Bronchial epithelial cell (primary cell): ENCODE measurements around the gene GNB5. TPM values are rescaled to one million over a fixed set of nuclear protein-coding genes. Genes with fewer than 3 reads are reported as not detected.

Source experiments
- DNase-seq: peaks from one replicate; pipeline ENCODE4 v3.0.0-alpha.2; 2010; ENCODE audit warnings: low read depth
- FAIRE-seq: peaks from 2 replicates; lab custom pipeline; 2011; peaks lifted over from hg19 to GRCh38; lab: Jason Lieb, UNC
- H3K27me3 ChIP-seq: 2 replicates; pipeline ENCODE4 v1.5.1; 2011; ENCODE audit warnings: low read length; ENCODE audit not compliant: control insufficient read depth, insufficient read depth
- H3K36me3 ChIP-seq: 2 replicates; pipeline ENCODE4 v1.5.1; 2011; ENCODE audit warnings: low read length; ENCODE audit not compliant: control insufficient read depth, insufficient read depth
- H3K4me3 ChIP-seq: 2 replicates; pipeline ENCODE4 v1.5.1; 2011; ENCODE audit warnings: mild to moderate bottlenecking, low read depth, low read length, control low read depth
- CTCF ChIP-seq: IDR thresholded peaks from 2 replicates; pipeline ENCODE4 v1.5.1; 2011; ENCODE audit warnings: mild to moderate bottlenecking, moderate library complexity, low read length, control low read depth, inconsistent platforms; ENCODE audit not compliant: insufficient read depth, severe bottlenecking
- total RNA-seq: library from RNA; depleted of rRNA; stranded (reverse); fragments of >200 nt; gene quantifications from 2 replicates; pipeline ENCODE4 v1.2.1, GENCODE V29; 2014

GNB5 gene
- total RNA-seq, 1 donor from 2014 or later = 46.1 TPM

- Histone ChIP-seq H3K27me3 (no peaks in the 10 kb centered on the region), H3K36me3 (no peaks in the 10 kb centered on the region), H3K4me3 (no peak overlapping the region)
- DNase-seq = no peak
- no peak for FAIRE-seq
- TF ChIP-seq CTCF = no peak
Observed at GRCh38 chr15:52117549-52117948, 73.6 kb downstream of the GNB5 start.

DNA sequence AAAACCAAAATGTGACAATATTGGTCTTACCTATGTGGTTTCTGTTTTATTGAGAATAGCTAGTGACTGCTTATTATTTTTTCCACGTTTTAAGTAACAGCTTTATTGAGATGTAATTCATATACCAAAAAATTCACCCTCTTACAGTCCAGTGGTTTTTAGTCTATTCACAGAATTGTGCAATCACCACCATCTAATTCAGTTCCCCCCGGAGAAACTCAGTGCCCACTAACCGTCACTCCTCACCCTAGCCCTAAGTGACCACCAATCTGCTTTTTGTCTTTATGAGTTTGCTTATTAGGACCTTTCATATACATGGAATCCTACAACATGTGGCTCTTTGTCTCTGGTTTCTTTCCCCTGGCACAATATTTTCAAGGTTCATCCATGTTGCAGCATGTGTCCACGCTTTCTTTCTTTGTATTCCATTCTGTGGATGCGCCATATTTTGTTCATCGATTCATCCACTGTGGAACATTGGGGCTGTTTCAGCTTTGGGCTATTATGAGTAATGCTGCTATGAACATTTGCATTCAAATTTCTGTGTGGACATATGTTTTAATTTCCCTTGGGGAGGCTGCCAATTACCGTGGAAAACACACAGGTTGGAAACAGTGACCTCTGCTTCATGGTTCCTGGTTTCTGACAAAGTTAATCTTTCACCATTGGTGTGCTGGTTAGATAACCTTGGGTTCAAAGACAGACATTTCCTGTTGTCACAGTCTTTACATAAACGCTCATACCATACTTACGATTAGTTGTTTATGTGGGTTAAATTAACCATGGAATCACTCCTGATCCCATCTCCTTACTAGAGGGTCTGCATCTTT, 75.4 kb downstream of the GNB5 start:
- no peak for FAIRE-seq
- Histone ChIP-seq H3K4me3 (no peak overlapping the region), H3K36me3 (no peaks in the 10 kb centered on the region), H3K27me3 (no peaks in the 10 kb centered on the region)
- DNase-seq = no peak
- TF ChIP-seq CTCF = no peak

GRCh38 chr15:52114261-52115055, 76.7 kb downstream of the GNB5 start:
- FAIRE-seq (no peak), DNase-seq (no peak)
- H3K36me3 ChIP-seq = no peaks in the 10 kb centered on the region
- no peak overlapping the region for H3K4me3 ChIP-seq
- no peaks in the 10 kb centered on the region for H3K27me3 ChIP-seq
- TF ChIP-seq CTCF = no peak

DNA sequence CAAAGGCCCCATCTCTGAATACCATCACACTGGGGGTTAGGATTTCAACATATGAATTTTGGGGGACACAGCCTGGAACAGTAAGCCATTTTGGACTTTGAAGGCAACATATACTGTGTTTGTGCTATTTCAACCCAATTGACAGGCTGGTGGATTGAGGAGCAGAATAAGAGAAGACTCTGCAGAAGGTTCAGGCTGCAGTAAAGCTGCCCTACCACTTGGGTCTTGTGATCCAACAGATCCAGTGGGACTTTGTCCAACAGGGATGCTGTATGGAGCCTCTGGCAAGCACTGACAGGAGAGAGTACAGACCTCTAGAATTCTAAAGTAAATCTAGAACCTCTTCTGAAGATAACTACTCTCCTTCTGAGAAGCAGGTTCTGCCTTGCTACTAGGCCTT, 77.5 kb downstream of the GNB5 start:
- DNase-seq = no peak
- TF ChIP-seq CTCF = no peak
- no peak for FAIRE-seq
- no peaks in the 10 kb centered on the region for H3K27me3 ChIP-seq
- no peaks in the 10 kb centered on the region for H3K36me3 ChIP-seq
- H3K4me3 ChIP-seq = no peak overlapping the region

- TF ChIP-seq CTCF = no peak
- DNase-seq (no peak), FAIRE-seq (no peak)
- no peaks in the 10 kb centered on the region for H3K36me3 ChIP-seq
- H3K27me3 ChIP-seq = no peaks in the 10 kb centered on the region
- H3K4me3 ChIP-seq = no peak overlapping the region
Observed at GRCh38 chr15:52113235-52113634, 78.0 kb downstream of the GNB5 start.
